H1 (cell line): ENCODE measurements around the gene STARD3. TPM values are rescaled to one million over a fixed set of nuclear protein-coding genes. Genes with fewer than 3 reads are reported as not detected.

Source experiments
- FOSL1 ChIP-seq: IDR thresholded peaks from 2 replicates; pipeline ENCODE4 v1.6.1; 2011; ENCODE audit warnings: mild to moderate bottlenecking, low read depth, low read length, moderate library complexity; ENCODE audit not compliant: insufficient read depth
- GABPA ChIP-seq: IDR thresholded peaks from 2 replicates; pipeline ENCODE4 v1.6.1; 2011; ENCODE audit warnings: mild to moderate bottlenecking, low read length, moderate library complexity, borderline replicate concordance; ENCODE audit not compliant: insufficient read depth
- PHF8 ChIP-seq: fragments of 200-600 bp; sonication (generic); conservative IDR thresholded peaks from 2 replicates; pipeline ENCODE4 v1.7.1; 2012; ENCODE audit warnings: low read depth, mild to moderate bottlenecking, inconsistent platforms, low read length, moderate library complexity
- SIX5 ChIP-seq: IDR thresholded peaks from 2 replicates; pipeline ENCODE4 v1.6.1; 2011; ENCODE audit warnings: mild to moderate bottlenecking, low read depth, low read length
- SP1 ChIP-seq: IDR thresholded peaks from 2 replicates; pipeline ENCODE4 v1.6.1; 2011; ENCODE audit warnings: low read depth, low read length
- SUZ12 ChIP-seq: fragments of 200-600 bp; sonication (generic); IDR thresholded peaks from 2 replicates; pipeline ENCODE4 v1.6.1; 2012; ENCODE audit warnings: mild to moderate bottlenecking, inconsistent platforms, low read length, moderate library complexity, mixed read lengths
- polyA plus RNA-seq, 7 experiments: library from polyadenylated mRNA; depleted of rRNA in 3 of 7; stranded (reverse) in 5 of 7; unstranded in 2 of 7; fragments of >200 nt in 5 of 7; fragments of 200-250 nt in 2 of 7; gene quantifications; 1 replicate in 5 of 7; 2 replicates in 1 of 7; 4 replicates in 1 of 7; pipeline versions ENCODE4 v1.2.1 to v1.2.3, GENCODE V29; 2011 to 2013; ENCODE audit warnings: missing spikeins in 2 of 7, mixed read lengths in 2 of 7
- total RNA-seq: library from RNA; stranded (reverse); fragmentation: NEBNext Ultra II Directional; extraction: Animal tissue kit (Norgen Biotek cat#: 25700); gene quantifications from 2 replicates; pipeline ENCODE4 v1.2.1, GENCODE V29; 2021
- TF ChIP-seq, protein P1 (sequence below): IDR thresholded peaks from 2 replicates; pipeline ENCODE4 v1.6.1; 2012; ENCODE audit warnings: inconsistent platforms

The STARD3 gene
- total and polyA plus RNA-seq, 2 of the 8 experiments (the other 6 are each of a cell fraction or from before 2014, with no cell fraction given): 47.6 to 80.3 TPM

DNA sequence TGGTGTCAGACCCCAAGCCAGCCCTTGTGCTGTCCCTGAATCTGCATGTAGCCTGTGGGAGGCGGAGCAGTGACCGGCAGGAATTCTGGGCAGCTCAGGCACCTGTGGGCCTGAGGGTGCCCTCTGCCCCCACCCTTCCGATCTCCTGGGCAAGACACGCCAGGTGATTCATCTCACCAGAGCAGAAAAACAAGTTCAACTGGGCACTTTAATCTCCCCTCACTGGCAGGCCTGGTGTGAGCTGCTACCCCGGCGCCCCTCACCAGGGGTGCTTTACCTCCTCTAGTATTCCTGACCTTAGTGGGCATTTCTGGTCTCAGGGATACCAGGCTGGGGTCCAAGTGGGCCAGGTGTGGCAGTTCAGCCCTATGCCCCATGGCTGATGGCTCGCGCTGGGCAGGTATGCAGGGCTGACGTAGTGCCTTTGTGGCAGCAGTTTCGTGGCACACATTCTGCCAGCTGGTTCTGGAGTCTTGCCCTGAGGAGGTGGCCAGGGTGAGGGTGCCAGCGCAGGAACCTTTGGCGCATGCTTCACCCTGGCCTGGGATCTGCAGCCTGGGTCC, 68.9 kb downstream of the STARD3 start (continued):
- no peak for TF ChIP-seq FOSL1
- no peak for TF ChIP-seq SIX5
- no peak for TF ChIP-seq SUZ12
- no peak for TF ChIP-seq GABPA
- TF ChIP-seq, protein P1, sequence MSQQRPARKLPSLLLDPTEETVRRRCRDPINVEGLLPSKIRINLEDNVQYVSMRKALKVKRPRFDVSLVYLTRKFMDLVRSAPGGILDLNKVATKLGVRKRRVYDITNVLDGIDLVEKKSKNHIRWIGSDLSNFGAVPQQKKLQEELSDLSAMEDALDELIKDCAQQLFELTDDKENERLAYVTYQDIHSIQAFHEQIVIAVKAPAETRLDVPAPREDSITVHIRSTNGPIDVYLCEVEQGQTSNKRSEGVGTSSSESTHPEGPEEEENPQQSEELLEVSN: no peak
- no peak for TF ChIP-seq PHF8
- no peak for TF ChIP-seq SP1
